H1 (cell line): ENCODE measurements around the gene ZAR1.

Experiments
- ASH2L ChIP-seq: fragments of 200-600, 300-600 bp; sonication (generic); IDR thresholded peaks from one replicate; pipeline ENCODE4 v1.7.1; 2017; ENCODE audit warnings: low read length
- CBX5 ChIP-seq: fragments of 300-800, 300-1000 bp; sonication (generic); IDR thresholded peaks from 2 replicates; pipeline ENCODE4 v1.7.1; 2016; ENCODE audit warnings: antibody characterized with exemption, low read length, low read depth
- CHD2 ChIP-seq: IDR thresholded peaks from 2 replicates; pipeline ENCODE4 v1.6.1; 2012; ENCODE audit warnings: low read length, improper control_type of control experiment
- RAD21 ChIP-seq, 2 experiments: IDR thresholded peaks in 1 of 2; conservative IDR thresholded peaks in 1 of 2; 2 replicates each; pipeline ENCODE4 v1.6.1; 2011; ENCODE audit warnings: low read depth in 2 of 2, low read length in 2 of 2, improper control_type of control experiment in 1 of 2, inconsistent platforms in 1 of 2, mild to moderate bottlenecking in 1 of 2, moderate library complexity in 1 of 2
- SIRT6 ChIP-seq: IDR thresholded peaks from one replicate; pipeline ENCODE4 v1.7.1; 2012; ENCODE audit warnings: low read length, inconsistent platforms
- TAF1 ChIP-seq: IDR thresholded peaks from 2 replicates; pipeline ENCODE4 v1.6.1; 2011; ENCODE audit warnings: mild to moderate bottlenecking, low read depth, low read length
- TBP ChIP-seq: IDR thresholded peaks from 2 replicates; pipeline ENCODE4 v1.6.1; 2011; ENCODE audit warnings: low read depth, low read length, improper control_type of control experiment
- TF ChIP-seq, protein P1 (sequence below), 3 experiments: IDR thresholded peaks; 1 replicate in 2 of 3; 2 replicates in 1 of 3; pipeline versions ENCODE4 v1.5.1 to v1.6.1; 2011; ENCODE audit warnings: low read length in 3 of 3, mild to moderate bottlenecking in 3 of 3, inconsistent platforms in 2 of 3, low read depth in 1 of 3, moderate library complexity in 1 of 3; ENCODE audit not compliant: insufficient read depth in 1 of 3; ENCODE audit errors: control extremely low read depth in 1 of 3
- TF ChIP-seq, protein P2 (sequence below): IDR thresholded peaks from 2 replicates; pipeline ENCODE4 v1.6.1; 2011; ENCODE audit warnings: low read length, improper control_type of control experiment

DNA sequence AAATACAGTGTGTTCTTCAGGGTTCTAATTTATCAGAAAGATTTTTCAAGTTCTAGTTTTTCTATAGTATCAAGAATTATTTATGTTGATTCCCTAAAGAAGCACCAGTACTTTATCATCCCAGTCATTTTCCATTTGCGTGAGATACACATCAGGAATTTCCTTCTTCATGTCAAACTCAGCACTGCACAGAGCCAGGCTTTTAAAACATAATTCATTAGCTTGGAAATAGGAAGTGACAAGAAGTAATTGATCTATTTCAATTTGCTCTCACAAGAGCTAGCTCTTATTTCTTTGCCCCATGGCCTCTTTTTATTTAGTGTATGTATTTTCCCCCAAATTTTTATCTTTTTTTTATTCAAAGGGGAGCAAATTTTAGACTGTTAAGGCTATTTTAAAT is 19.9 kb upstream of the ZAR1 start:
- no peak for TF ChIP-seq TBP
- TF ChIP-seq SIRT6 = no peak
- TF ChIP-seq, protein P1, sequence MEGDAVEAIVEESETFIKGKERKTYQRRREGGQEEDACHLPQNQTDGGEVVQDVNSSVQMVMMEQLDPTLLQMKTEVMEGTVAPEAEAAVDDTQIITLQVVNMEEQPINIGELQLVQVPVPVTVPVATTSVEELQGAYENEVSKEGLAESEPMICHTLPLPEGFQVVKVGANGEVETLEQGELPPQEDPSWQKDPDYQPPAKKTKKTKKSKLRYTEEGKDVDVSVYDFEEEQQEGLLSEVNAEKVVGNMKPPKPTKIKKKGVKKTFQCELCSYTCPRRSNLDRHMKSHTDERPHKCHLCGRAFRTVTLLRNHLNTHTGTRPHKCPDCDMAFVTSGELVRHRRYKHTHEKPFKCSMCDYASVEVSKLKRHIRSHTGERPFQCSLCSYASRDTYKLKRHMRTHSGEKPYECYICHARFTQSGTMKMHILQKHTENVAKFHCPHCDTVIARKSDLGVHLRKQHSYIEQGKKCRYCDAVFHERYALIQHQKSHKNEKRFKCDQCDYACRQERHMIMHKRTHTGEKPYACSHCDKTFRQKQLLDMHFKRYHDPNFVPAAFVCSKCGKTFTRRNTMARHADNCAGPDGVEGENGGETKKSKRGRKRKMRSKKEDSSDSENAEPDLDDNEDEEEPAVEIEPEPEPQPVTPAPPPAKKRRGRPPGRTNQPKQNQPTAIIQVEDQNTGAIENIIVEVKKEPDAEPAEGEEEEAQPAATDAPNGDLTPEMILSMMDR (IDR thresholded peaks at IDR 0.05; ENCODE audit: control extremely low read depth in 1 of 3, insufficient read depth in 1 of 3, low read depth in 1 of 3, low read length in 3 of 3) = no peak
- no peak for TF ChIP-seq RAD21 (IDR thresholded peaks at IDR 0.05 in 1 of 2, conservative IDR thresholded peaks at IDR 0.05 in 1 of 2; ENCODE audit: low read depth in 2 of 2, low read length in 2 of 2)
- no peak for TF ChIP-seq CHD2
- no peak for TF ChIP-seq CBX5
- no peak for TF ChIP-seq ASH2L
- TF ChIP-seq, protein P2, sequence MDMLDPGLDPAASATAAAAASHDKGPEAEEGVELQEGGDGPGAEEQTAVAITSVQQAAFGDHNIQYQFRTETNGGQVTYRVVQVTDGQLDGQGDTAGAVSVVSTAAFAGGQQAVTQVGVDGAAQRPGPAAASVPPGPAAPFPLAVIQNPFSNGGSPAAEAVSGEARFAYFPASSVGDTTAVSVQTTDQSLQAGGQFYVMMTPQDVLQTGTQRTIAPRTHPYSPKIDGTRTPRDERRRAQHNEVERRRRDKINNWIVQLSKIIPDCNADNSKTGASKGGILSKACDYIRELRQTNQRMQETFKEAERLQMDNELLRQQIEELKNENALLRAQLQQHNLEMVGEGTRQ = no peak
- TF ChIP-seq TAF1 = no peak
